CD4-positive, alpha-beta T cell treated with Interleukin-17A for 1 hour (primary cell): ENCODE results near the gene PDGFB.

Source experiments
- DNase-seq: peaks from one replicate; pipeline ENCODE4 v3.0.0-alpha.2; 2020

Gene PDGFB

DNA sequence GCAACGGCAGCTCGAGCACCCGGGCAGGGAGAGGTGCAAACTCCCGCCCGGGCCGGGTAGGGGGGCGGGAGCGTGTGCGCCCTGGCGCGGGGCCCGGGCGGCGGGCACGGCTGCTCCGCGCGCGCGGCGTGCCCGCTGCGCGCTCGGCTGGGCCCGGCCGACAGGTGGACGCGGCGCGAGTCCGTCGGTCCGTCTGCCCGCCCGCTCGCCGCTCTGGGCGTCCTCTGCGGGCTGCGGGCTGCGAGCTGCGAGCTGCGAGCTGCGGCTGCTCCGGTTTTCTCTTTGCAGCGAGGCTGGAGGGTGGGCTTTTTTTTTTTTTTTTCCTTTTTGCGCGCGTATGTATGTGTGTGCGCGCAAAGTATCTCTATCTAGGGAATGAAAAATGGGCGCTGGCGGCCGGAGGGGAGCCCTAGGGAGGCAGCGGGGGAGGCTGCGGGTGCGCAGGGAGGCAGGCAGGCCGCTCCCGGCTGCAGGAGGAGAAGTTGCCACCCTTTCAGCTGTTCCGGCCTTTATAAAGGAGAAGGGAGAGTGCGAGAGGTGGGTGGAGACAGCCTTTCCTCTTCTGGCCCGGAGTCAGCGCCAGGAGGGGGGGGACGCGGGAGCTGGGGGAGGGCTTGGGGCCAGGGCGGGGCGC, at the start of gene PDGFB:
Gene PDGFB (minus strand): TSS at position 487 of the 634 bp plus-strand sequence. CDS start 1,019 bp downstream, outside the sequence.
- DNase-seq, result peak; percentile 23

DNA sequence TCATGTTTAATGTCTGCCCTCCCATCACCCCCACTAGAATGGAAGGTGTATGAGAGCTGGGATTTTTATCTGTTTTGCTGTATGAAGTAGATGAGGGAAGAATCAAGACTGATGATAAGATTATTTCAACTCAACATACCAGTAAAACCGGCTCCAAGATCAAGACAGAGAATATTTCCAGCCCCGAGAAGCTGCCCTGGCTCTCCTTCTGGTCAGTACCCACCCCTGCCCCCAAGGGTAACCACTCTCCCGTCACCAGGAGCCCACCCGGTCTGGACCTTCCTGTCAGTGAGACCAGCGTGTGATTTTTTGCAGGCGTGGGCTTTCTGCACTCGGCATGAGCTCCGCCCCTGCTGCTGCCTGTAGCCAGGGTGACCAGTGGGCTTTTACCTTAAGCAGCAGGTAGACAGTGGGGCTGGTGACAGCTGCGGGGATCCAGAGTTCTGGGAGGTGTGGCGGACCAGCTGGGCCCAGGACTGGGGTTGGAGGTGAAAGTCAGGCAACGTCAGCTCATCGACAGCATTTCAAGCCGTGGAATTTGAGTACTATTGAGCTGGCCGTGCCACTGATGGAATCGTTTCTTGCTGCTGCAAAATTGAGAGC, 49.1 kb upstream of the PDGFB start:
- DNase-seq, result no peak

DNA sequence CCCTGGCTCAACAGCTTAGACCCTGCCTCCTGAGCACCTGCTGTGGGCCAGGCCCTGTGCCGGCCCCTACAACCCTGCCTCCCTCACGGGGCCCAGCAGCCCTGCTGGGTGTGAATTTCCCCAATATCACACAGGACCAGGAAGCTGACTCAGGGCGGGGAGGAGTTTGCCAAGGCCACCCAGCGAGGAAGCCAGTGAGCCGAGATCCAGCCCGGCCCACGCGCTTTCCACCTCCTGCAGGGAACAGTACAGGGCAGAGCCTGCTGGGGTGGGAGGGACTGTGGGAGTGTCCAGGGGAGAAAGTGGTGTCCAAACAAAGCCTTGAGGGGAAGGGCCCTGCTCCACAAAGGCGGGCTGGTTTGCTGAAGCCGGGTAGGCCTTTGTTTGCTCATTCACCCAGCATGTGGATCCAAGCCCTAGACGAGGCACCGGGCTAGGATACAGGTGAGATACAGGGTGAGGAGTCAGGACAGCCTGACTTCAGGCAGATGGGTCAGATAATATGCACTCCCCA, 47.8 kb upstream of the PDGFB start:
- no peak for DNase-seq

DNA sequence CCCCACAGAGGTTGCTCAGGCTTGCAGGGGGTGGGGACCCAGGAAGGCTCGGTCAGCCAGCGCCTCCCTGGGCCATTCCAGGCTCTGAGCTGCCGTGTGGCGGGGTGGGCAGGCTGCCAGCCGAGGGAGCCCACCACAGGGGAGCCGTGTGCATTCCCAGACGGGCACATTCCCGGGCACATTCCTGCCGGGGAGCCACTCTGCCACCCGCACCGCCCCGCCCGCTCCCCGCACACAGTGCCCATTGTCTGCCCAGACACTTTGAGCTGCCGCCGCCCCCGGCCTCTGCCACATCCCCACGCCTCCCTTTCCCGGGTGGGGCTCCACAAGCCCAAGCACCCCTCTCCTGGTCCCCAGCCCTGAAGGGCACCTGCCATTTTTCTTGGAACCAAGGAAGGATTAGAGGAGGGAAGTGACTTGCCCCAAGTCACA, 47.3 kb upstream of the PDGFB start:
- DNase-seq, result no peak

DNA sequence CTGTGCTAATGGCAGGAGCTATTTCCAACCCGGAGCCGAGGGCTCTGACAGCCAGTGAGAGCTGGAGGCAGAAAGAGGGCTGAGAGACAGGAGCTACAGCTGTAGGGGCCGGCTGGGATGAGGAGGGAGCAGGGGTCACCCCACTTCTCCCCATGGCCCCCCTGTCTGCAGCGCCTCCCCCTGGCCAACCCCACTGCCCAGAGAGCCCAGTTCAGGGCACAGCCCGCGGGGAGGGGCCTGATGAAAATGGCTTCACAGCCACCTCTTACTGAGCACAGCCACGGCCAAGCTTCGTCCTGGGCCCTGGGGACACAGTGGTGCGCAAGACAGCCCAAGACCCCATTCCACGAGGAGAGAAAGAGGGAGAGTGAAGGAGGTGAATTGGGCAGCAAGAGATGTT, 46.7 kb upstream of the PDGFB start:
- DNase-seq, result no peak

DNA sequence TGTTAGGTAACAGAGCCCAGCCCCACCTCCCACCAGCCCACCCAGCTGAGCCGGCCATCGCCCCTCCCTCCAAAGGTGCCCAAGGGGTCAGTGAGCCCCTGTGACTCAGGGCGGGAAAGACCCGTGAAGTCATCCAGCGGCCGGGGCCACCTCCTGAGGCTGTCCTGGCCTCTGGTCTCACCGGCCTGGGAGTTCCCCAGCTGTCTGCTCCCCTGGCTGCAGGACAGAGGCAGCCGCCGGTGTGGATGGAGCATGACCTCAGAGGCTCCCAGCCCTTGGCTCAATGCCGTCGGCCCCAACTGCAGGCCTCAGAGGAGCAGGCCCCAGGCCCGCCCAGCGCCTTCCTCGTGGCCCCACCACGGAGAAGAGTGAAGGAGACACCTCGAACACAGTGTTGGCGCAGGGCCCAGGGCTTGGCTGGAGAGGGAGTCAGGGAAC, 46.0 kb upstream of the PDGFB start:
- no peak for DNase-seq

DNA sequence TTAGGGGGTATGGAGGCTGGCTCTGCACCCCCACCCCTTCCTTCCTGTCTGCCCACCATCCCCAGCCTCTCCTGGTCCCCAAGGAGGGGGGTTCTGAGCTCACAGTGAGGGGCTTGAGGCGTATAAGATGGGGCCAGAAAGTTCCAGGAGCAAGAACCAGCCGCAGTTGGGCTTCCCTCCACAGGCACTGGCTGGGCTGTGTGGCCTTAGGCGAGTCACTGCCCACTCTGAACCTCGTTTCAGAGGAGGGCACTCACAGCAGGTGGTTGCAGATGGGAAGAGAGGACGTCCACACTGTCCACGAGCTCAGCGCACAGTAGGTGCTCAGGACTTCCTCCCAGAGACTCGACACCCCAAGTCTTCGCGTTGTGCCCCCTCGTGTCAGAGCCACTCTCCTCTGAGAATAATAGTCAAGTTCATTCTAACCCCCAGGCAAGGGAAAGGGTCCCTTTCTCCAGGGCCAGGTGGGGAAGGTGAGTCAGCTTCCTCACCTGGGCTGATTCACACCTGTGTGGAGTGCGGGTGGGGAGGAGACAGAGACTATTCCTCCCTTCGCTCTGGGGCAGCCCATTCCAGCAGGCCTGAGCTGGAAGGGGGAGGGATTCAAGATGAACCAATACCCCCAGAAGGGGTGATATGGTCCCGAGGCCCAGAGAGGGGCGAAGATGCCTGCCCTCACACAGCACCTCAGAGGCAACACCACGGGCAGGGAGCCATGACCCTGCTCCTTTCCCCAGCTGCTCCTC, 45.4 kb upstream of the PDGFB start:
- DNase-seq, result no peak

DNA sequence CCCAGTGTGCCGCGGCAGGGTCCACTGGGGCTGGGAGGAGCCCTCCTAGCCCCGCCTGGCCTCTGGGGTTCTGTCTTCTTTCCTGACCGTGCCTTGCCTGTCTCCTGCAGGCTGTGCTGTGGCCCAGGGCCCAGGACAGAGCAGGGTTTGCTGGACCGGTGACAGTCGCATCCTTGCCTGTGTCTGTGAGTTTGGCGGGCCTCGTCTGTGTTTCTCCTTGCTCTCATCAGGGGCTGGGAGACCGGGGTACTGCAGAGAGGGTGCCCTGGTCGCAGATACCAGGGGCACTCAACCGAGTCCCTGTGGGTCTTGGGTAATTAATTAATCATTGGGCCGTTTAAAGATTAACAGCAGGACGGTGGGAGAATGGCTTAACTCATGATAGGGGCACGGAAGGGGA, 44.8 kb upstream of the PDGFB start:
- DNase-seq, result no peak

DNA sequence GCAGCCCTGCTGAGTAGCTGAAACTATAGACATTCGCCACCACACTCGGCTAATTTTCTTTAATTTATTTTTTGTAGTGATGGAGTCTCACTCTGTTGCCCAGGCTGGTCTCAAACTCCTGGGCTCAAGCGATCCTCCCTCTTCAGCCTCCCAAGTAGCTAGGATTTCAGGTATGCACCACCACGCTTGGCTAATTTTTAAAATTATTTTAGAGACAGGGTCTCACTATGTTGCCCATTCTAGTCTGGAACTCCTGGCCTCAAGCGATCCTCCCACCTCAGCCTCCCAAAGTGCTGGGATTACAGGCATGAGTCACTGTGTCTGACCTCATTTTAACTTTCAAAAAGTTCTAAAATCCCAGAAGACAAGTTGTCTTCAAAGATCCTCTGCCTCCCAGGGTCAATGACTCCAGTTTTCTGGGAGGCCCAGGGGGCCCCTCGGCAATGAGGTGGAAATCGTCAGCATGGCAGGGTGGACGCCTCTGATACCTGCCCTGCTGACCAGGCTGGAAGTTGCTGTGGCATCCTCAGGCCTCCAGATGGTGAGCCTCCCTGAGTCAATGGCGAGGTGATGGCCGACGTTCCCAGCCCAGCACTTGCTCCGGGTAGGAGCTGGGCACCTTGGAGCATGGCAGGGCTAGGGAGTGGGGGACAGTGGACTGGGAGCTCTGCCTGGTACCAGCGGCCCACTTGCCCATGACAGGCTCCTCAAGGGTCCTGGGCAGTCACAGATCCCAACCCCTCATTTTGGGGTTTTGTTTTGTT, 43.5 kb upstream of the PDGFB start:
- no peak for DNase-seq

DNA sequence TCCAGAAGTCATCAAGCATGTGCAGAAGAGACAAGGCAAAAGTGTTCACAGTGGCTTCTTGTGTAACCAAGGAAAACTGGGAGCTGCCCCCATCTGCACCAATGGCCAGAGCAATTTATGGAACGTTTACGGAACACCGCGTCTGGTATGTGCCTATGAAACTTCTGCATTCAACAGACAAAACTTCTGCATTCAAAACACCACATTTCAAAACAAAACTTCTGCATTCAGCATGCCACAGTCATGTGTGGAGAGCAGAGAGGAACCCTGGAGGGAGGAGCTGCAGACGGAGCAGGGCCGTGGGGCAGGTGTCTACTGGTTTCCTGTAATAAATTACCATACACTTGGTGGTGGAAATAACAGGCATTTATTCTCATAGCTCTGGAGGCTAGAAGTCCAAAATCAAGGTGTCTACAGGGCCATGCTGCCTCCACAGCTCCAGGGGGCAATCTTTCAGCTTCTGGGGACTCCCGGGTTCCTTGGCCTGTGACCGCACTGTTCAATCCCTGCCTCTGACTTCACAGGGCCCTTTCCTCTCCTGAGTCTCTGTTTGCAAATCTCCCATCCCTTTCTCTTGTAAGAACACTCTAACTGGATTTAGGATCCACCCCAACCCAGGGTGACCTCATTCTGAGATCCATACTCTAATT, 42.4 kb upstream of the PDGFB start:
- no peak for DNase-seq

DNA sequence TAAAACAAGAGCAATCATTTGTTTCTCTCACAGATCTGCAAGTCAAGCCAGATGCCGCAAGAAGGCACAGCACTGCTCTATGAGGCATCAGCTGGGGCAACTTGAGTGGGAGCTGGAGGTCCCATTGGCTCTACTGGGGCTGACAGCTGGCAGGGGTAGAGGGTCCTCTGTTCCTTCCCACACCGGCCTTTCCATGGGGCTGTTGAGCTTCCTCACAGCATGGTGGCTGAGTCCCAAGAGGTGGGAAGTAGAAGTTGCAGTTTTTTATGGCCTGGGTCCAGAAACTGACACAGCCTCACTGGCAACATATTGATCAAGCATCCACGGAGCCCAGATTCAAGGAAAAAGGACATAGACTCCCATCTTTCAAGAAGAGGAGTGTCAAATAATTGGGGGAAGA, 40.2 kb upstream of the PDGFB start:
- no peak for DNase-seq

DNA sequence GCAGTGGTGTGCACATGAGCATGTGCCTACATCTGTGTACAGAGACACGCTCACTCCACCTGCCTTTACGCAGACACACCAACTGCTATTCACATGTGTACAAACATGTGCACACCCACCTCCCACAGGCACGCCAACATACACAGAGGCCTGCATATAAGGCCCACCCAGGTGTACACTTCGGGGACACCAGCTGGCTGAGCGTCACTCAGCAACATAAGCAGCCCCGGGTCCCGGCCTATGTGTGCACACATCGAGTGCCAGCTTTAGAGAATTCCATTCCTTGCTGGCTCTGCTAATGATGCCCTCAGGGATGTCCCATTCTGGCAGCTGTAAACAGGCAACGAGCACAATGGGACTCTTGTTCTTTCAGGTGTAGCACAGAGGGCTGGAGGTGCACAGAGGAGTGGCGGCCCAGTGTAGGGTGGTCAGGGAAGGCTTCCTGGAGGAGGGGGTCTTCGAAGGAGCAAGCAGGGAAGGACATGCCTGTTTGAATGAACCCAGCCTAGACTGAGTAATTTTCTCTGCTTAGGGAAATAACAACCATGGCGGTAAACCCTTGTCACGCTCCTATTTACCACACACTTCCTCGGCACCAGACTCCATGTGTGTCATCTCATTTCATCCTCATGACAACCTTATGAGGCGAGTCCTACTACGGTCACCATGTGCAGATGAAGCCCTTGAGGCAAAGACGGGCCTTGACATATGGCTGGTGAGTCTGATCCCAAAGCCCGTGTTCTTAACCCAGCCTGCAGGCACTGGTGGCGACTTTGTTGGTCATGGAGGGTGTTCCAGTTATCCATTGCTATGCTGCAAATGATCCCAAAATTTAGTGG, 39.6 kb upstream of the PDGFB start:
- no peak for DNase-seq

DNA sequence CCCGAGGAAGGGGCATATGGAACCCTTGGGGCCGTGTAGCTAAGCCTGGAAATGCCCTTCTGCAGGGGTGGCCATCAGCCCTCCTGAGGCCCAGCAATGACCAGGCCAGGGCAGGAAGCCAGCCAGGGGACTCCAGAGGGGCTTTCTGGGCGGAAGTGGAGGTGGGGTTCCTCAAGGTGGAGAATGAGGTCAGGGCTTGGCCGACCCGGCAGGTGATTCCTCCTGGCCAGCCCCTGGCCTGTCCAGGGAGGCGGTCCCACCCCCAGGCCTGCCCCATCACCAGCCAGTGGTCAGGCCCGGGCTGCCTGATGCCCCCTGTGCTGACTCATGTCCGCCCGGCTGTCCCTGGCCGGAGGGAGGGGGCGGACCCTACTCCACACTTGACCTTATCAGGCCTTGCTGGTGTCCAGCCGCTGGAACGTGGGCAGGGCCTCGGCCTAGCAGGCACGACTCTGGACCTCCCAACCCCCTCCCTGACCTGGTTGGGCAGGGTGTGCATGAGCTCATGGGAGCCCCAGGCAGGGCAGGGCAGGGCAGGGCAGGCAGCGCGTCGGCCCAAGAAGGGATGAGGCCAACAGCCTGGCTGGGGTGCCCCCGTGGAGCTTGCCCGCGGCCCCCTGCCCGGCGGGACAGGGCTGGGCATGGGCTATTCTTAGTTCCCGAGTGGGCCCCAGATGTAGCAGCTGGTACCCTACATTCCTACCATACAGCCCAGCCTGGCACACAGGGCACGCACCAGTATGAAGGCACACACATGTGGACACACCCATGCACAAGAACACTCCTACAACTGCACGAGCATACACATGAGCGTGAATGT, 38.8 kb upstream of the PDGFB start:
- DNase-seq, result no peak

DNA sequence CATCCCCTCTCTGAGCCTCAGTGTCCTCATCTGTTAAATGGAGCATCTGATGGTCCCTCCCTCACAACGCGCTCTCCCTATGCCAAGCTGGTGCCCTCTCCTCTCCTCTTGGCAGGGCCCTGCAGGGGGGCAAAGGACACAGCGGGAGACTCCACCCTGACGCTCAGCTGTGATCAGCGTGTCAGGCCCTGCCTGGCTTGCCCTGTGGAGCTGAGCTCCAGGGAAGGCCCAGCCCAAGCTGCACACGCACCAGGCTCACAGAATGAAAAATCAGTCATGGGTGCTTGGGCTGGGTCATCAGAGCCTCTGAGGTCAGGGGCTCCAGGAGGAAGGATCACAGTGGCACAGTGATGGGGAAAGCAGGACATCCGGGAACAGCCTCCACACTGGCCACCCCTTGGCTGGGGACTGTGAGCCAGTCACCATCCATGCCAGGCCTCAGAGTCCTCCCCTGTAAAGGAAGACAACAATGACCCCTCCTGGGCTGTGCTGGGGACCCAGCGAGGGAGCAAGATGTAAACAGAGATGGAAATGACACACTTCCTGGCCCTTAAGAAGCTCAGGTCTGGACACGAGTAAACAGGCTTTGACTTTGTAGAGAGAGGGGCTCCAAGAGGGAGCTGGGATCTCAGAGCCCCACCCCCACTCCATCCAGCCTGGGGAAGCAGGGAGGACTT, 38.0 kb upstream of the PDGFB start:
- DNase-seq, result no peak

DNA sequence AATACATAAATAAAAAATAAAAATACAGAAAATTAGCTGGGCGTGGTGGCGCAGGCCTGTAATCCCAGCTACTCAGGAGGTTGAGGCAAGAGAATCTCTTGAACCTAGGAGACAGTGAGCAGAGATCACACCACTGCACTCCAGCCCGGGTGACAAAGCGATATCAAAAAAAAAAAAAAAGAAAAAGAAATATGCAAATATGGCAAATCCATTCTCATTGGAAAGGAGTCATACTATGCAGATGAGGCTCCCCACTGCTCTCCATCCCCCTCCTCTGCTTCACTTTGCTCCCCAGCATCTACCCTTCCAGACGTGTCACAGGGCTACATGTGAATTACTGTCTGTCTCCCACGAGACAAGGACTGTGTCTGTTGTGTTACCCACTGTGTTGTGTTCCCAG, 36.3 kb upstream of the PDGFB start:
- DNase-seq, result no peak

DNA sequence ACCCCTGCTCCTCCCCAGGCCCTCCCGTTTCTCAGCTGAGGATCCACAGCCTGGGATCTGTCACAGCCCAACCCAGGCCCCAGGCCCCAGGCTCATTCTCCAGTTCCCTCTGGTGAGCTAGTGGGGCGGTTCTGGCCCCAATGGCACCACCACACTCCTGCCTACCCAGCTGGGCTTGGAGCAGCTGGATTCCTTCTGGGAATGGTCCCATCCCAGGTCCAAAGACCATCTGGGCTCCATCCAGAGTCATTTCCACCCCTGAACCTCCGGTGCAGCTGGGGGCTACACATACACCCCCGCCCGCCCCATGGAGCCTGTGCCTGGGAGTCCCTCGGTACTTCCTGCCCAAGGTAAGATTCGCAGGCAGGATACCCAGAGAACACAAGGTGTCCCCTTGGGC, 35.5 kb upstream of the PDGFB start:
- DNase-seq, result no peak

DNA sequence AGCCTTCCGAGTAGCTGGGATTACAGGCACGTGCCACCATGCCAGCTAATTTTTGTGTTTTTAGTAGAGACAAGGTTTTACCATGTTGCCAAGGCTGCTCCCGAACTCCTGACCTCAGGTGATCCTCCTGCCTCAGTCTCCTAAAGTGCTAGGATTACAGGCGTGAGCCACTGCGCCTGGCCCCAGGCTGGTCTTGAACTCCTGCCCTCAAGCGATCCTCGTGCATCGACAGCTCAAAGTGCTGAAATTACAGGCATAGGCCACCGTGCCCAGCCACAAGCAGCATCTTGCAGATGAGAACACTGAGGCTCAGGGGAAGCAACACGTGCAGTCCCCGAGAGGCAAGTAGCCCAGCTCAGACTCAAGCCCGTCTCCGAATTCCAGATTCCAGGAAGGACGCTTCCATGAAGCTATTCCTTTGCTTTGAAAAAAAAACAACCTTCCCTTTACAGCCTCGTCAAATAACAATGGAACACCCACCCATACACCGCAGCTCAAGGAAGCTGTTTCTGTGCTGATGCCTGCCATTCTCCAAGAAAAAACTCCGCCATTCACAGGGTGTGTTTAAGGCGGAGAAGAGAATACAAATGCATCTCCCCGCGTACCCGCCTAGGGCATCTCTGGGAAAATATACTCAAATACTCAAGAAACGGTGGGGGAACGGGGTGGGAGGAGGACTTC, 34.5 kb upstream of the PDGFB start:
- no peak for DNase-seq

DNA sequence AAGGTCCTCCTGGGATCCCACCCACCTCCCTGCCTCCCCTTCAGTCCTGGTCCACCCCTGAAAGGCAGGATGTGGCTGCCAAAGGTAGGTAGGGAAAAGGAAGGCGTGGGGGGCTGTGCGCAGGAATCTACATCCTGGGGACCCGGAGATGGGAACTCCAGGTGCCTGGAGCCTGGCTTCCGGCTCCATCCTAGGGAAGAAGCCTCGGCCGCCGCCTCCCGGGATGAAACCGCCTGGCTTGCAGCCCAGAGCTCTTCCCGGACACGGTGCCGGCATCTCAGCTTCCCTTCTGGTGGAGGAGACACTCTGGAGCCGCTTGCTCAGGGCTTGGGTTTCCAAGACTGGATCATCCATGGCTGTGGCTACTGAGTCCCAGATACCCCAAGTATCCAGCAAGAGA, 33.3 kb upstream of the PDGFB start:
- no peak for DNase-seq

DNA sequence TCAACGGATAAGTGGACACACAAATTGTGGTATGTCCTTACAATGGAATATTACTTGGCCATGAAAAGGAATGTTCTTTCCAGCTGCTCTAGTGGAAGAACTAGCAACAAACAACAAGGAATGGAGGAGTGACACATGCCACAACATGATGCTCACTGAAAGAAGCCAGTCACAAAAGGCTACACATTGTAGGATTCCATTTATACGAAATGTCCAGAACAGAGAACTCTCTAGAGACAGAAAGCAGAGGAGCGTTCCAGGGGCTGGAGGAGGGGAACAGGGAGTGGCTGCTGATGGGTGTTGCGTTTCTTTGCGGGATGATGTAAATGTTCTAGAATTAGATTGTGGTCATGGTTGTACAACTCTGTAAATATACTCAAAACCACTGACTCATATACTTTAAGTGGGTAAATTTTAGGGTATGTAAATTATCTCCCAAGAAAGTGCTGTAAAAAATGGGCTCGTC, 32.4 kb upstream of the PDGFB start:
- DNase-seq, result no peak
